ENCODE results near the gene ACSM6.
"Not testable (repeated sequence)": the region's sequence is repeated elsewhere in the genome, so short reads cannot be mapped to it uniquely, and the experiment has no call there.

ACSM6 gene

GRCh38 chr10:95217476-95217875 lies 23.4 kb downstream of the ACSM6 start:
- no peak for DNase-seq (ENCODE audit: low spot score)

GRCh38 chr10:95220539-95220938 lies 26.5 kb downstream of the ACSM6 start:
- DNase-seq (ENCODE audit: low spot score), result no peak

DNA sequence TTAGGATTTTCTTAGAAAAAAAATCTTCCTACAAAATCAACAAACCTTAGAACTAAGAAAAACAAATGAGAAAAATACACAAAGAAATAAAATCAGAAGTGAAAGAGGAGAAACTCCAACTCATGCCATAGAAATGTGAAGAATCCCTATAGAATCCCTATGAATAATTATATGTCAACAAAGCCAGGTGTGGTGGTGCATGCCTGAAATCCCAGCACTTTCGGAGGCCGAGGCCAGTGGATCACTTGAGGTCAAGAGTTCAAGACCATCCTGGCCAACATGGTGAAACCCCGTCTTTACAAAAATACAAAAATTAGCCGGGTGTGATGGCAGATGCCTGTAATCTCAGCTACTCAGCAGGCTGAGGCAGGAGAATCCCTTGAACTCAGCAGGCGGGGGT lies 27.1 kb downstream of the ACSM6 start:
- DNase-seq (ENCODE audit: low spot score), result no peak

- no peak for DNase-seq (ENCODE audit: low spot score)
Observed at GRCh38 chr10:95225136-95225535, 31.1 kb downstream of the ACSM6 start.

DNA sequence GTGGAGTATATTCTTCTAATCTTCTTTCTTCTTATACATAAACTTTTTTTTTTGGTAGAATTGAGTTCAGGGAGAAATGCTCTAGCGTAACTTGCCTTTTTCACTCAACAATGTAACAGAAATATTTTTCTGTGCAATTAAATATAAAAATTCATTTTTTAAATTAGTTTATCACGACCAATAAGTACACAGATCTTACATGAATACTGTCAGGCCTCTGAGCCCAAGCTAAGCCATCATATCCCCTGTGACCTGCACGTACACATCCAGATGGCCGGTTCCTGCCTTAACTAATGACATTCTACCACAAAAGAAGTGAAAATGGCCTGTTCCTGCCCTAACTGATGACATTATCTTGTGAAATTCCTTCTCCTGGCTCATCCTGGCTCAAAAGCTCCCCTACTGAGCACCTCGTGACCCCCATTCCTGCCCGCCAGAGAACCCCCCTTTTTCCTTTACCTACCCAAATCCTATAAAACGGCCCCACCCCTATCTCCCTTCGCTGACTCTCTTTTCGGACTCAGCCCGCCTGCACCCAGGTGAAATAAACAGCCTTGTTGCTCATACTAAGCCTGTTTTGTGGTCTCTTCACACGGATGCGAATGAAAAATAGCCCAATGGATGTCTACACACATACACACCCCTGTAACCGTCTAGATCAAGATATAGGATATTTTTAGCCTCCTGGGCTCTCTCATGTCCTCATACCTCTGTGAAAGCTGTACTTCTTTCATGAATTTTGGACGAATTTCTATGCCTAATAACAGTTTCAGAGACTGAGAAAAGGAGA lies 35.1 kb downstream of the ACSM6 start:
- DNase-seq (ENCODE audit: low spot score), result not testable (repeated sequence)

GRCh38 chr10:95229724-95230627 lies 35.9 kb downstream of the ACSM6 start:
- no peak for DNase-seq (ENCODE audit: low spot score)

- DNase-seq (ENCODE audit: low spot score), result peak; percentile 13
Observed at GRCh38 chr10:95230677-95231586, 36.9 kb downstream of the ACSM6 start.

- no peak for DNase-seq (ENCODE audit: low spot score)
Observed at GRCh38 chr10:95233377-95234034, 39.5 kb downstream of the ACSM6 start.

- no peak for DNase-seq (ENCODE audit: low spot score)
Observed at GRCh38 chr10:95234951-95235350, 40.9 kb downstream of the ACSM6 start.

- DNase-seq (ENCODE audit: low spot score), result no peak
Observed at GRCh38 chr10:95235676-95236067, 41.6 kb downstream of the ACSM6 start.

- no peak for DNase-seq (ENCODE audit: low spot score)
Observed at GRCh38 chr10:95236068-95236903, 42.2 kb downstream of the ACSM6 start.

GRCh38 chr10:95237376-95238170 lies 43.5 kb downstream of the ACSM6 start:
- DNase-seq (ENCODE audit: low spot score), result no peak

- DNase-seq (ENCODE audit: low spot score), result not testable (repeated sequence)
Observed at GRCh38 chr10:95240096-95240495, 46.1 kb downstream of the ACSM6 start.

GRCh38 chr10:95240811-95241210 lies 46.8 kb downstream of the ACSM6 start:
- DNase-seq (ENCODE audit: low spot score), result no peak

- no peak for DNase-seq (ENCODE audit: low spot score)
Observed at GRCh38 chr10:95241533-95241932, 47.5 kb downstream of the ACSM6 start.

- peak; percentile 62 for DNase-seq (ENCODE audit: low spot score)
Observed at GRCh38 chr10:95242581-95243317, 48.7 kb downstream of the ACSM6 start.

DNA sequence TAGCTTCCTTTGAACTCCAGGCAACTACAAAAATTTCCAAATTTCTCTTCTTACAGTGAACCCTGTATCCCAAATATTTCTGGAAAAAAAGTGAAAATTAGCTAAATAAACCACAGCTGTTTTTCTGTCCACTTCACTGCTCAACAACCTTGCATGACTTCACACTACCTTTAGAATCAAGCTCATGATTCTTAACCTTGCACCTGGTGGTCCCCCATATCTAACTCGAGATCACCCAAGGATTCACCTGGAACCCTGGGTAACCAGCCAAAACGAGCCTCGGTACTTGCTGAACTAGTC lies 49.2 kb downstream of the ACSM6 start:
- DNase-seq (ENCODE audit: low spot score), result no peak

- no peak for DNase-seq (ENCODE audit: low spot score)
Observed at GRCh38 chr10:95244152-95244551, 50.1 kb downstream of the ACSM6 start.

GRCh38 chr10:95245425-95246055 lies 51.5 kb downstream of the ACSM6 start:
- no peak for DNase-seq (ENCODE audit: low spot score)

Measured in pons (tissue), 1 donor.